Measurements from ENCODE around the gene KAT2A.

- TF ChIP-seq, protein P1, sequence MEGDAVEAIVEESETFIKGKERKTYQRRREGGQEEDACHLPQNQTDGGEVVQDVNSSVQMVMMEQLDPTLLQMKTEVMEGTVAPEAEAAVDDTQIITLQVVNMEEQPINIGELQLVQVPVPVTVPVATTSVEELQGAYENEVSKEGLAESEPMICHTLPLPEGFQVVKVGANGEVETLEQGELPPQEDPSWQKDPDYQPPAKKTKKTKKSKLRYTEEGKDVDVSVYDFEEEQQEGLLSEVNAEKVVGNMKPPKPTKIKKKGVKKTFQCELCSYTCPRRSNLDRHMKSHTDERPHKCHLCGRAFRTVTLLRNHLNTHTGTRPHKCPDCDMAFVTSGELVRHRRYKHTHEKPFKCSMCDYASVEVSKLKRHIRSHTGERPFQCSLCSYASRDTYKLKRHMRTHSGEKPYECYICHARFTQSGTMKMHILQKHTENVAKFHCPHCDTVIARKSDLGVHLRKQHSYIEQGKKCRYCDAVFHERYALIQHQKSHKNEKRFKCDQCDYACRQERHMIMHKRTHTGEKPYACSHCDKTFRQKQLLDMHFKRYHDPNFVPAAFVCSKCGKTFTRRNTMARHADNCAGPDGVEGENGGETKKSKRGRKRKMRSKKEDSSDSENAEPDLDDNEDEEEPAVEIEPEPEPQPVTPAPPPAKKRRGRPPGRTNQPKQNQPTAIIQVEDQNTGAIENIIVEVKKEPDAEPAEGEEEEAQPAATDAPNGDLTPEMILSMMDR (IDR thresholded peaks at IDR 0.05): no peak
- TF ChIP-seq ATF2 (CRISPR knock-in tag; IDR thresholded peaks at IDR 0.05; ENCODE audit: borderline replicate concordance, low read depth) (no peak), JAZF1 (CRISPR knock-in tag; IDR thresholded peaks at IDR 0.05) (no peak), IRF2 (CRISPR knock-in tag; IDR thresholded peaks at IDR 0.05; ENCODE audit: borderline replicate concordance, low read depth) (no peak), FOXK1 (CRISPR knock-in tag; IDR thresholded peaks at IDR 0.05) (no peak), TCF7 (CRISPR knock-in tag; IDR thresholded peaks at IDR 0.05; ENCODE audit: low read depth) (no peak), JUN (CRISPR knock-in tag; IDR thresholded peaks at IDR 0.05) (no peak), IRF1 (CRISPR knock-in tag; IDR thresholded peaks at IDR 0.05) (no peak), MLX (CRISPR knock-in tag; IDR thresholded peaks at IDR 0.05) (no peak)
- TF ChIP-seq, protein P2, sequence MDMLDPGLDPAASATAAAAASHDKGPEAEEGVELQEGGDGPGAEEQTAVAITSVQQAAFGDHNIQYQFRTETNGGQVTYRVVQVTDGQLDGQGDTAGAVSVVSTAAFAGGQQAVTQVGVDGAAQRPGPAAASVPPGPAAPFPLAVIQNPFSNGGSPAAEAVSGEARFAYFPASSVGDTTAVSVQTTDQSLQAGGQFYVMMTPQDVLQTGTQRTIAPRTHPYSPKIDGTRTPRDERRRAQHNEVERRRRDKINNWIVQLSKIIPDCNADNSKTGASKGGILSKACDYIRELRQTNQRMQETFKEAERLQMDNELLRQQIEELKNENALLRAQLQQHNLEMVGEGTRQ (CRISPR knock-in tag; IDR thresholded peaks at IDR 0.05): no peak
Observed at GRCh38 chr17:42113293-42114069, 7.7 kb downstream of the KAT2A start.
